ENCODE measurements around the gene ZC3H4. TPM values are rescaled to one million over a fixed set of nuclear protein-coding genes. Genes with fewer than 3 reads are reported as not detected.

ZC3H4 gene
- total and polyA plus RNA-seq, 2 of the 8 experiments (the other 6 are each of a cell fraction or from before 2014, with no cell fraction given) = 6.6 to 92.0 TPM

DNA sequence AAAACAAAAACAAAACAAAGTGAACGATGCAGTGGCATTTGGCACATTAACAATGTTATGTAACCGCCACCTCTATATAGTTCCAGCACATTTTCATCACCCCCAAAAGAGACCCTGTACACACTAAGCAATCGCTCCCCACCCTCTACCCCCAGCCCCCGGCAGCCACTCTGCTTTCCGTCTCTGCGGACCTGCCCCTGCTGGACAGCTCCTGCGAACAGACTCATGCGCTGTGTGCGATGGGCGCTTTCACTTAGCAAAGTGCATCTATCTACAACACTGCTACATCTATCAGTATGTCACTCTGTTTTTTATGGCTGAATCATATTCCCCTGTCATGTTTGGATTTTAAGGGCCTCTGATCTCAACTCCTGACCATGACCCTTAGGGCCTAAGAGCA is 40.0 kb downstream of the ZC3H4 start:
- FAIRE-seq (no peak), DNase-seq (ENCODE audit: low read depth in 1 of 2, low spot score in 2 of 2) (no peak)
- no peak overlapping the region for H2BK120ac ChIP-seq (replicated peaks; ENCODE audit: low read depth, low read length)
- no peak overlapping the region for H2BK5ac ChIP-seq (ENCODE audit: low read depth, low read length)
- WGBS, 2 experiments (ENCODE audit: extremely low coverage in 1 of 2, insufficient coverage in 1 of 2, insufficient read length in 1 of 2, insufficient replicate concordance in 2 of 2, low coverage in 1 of 2, low lambda C conversion rate in 2 of 2, missing lambda C conversion rate in 1 of 2) = 97% methylated on average over 10 of the region's 10 CpGs; no CpG with 5 or more reads in 1 of the 2 experiments
- CTCF ChIA-PET (ENCODE audit: partially characterized antibody) = interaction anchor here (0.7 to 2.5 kb wide), 5 partner anchors 11 to 82 kb away, joined by 3 to 15 read pairs (median 4); no protein-coding TSS in a partner anchor
- H3K9me3 ChIP-seq (ENCODE audit: insufficient read depth in 2 of 2, low read depth in 1 of 2, low read length in 1 of 2) = no peaks in the 10 kb centered on the region
- H3K9ac ChIP-seq (replicated peaks in 1 of 4; ENCODE audit: extremely low read depth in 1 of 4, low read depth in 3 of 4, low read length in 3 of 4) = no peak overlapping the region
- H4K5ac ChIP-seq (ENCODE audit: insufficient read length, low read depth, low read length) = no peak overlapping the region
- H2AK5ac ChIP-seq (ENCODE audit: low read depth, low read length) = no peak overlapping the region
- TF ChIP-seq ZNF274 (IDR thresholded peaks at IDR 0.05; ENCODE audit: borderline replicate concordance, extremely low read depth, low read length) (no peak), JUND (IDR thresholded peaks at IDR 0.05; ENCODE audit: low read length) (no peak), TAF7 (optimal IDR thresholded peaks at IDR 0.05; ENCODE audit: borderline replicate concordance, low read depth, low read length) (no peak)
- H2BK15ac ChIP-seq (ENCODE audit: low read length) = no peak overlapping the region
- peaks cover 17 to 63% (median 47%) of the 10 kb centered on the region in 4 experiments; a peak in 7 of 8 replicates for H3K36me3 ChIP-seq (ENCODE audit: control insufficient read depth in 2 of 4, insufficient read depth in 4 of 4, low read length in 3 of 4)
- H3K4ac ChIP-seq (replicated peaks; ENCODE audit: insufficient read length, low read depth, low read length) = no peak overlapping the region
- POLR2A ChIA-PET (ENCODE audit: partially characterized antibody) = interaction anchor here (0.7 to 2.3 kb wide), 4 partner anchors 10 to 54 kb away, joined by 3 to 10 read pairs (median 6); partner anchors contain the start of genes NPAS1 and ZC3H4
- H3K27me3 ChIP-seq (replicated peaks in 1 of 4; ENCODE audit: control insufficient read depth in 3 of 4, extremely low read depth in 1 of 4, insufficient read depth in 3 of 4, low read length in 3 of 4) = no peaks in the 10 kb centered on the region
- no peak overlapping the region for H3K4me3 ChIP-seq (ENCODE audit: extremely low read depth in 1 of 4, insufficient read depth in 2 of 4, low read depth in 3 of 4, low read length in 4 of 4)
- peaks cover 0 to 13% of the 10 kb centered on the region in 2 experiments; a peak in 2 of 4 replicates for H3K79me2 ChIP-seq (ENCODE audit: control insufficient read depth in 1 of 2, insufficient read depth in 2 of 2, low read length in 2 of 2)
- H2BK12ac ChIP-seq (ENCODE audit: low read depth, low read length) = no peak overlapping the region
- H2AFZ ChIP-seq (ENCODE audit: low read length) = no peak overlapping the region
- H3K14ac ChIP-seq (ENCODE audit: insufficient read length) = no peak overlapping the region
- no peak overlapping the region for H3K4me2 ChIP-seq (ENCODE audit: insufficient read depth in 1 of 2, low read depth in 2 of 2, low read length in 2 of 2)
- H2BK20ac ChIP-seq (ENCODE audit: low read length) = no peak overlapping the region
- H3K56ac ChIP-seq (replicated peaks; ENCODE audit: insufficient read length, low read depth, low read length) = no peak overlapping the region
- no peaks in the 10 kb centered on the region for H3K4me1 ChIP-seq (replicated peaks in 1 of 4; ENCODE audit: control insufficient read depth in 3 of 4, insufficient read depth in 4 of 4, low read length in 3 of 4)
- no peak overlapping the region; the same call in 1 of the 2 replicates for H3K27ac ChIP-seq (ENCODE audit: low read depth, low read length)
- no peaks in the 10 kb centered on the region for H3K23me2 ChIP-seq (ENCODE audit: low read depth, low read length)
- H4K91ac ChIP-seq (replicated peaks; ENCODE audit: insufficient read length, low read length) = no peak overlapping the region
- no peak overlapping the region for H3K23ac ChIP-seq (ENCODE audit: insufficient read length)
- H4K8ac ChIP-seq (ENCODE audit: extremely low read depth, insufficient read depth, low read length) = no peak overlapping the region
- H4K20me1 ChIP-seq (replicated peaks in 1 of 2; ENCODE audit: control insufficient read depth in 1 of 2, insufficient read depth in 2 of 2, low read length in 2 of 2) = peaks cover 9 to 31% of the 10 kb centered on the region in 2 experiments
- no peak overlapping the region for H3K18ac ChIP-seq (ENCODE audit: extremely low read depth, low read length)
- H3K79me1 ChIP-seq (ENCODE audit: low read depth, low read length) = peaks cover 6% of the 10 kb centered on the region
